Effector CD4-positive, alpha-beta T cell (primary cell): ENCODE measurements around the gene SERPINA5.
"Not testable (repeated sequence)": the region's sequence is repeated elsewhere in the genome, so short reads cannot be mapped to it uniquely, and the experiment has no call there.

Experiments used
- DNase-seq: peaks from one replicate; pipeline ENCODE4 v3.0.0-alpha.2; 2020

Gene SERPINA5

DNA sequence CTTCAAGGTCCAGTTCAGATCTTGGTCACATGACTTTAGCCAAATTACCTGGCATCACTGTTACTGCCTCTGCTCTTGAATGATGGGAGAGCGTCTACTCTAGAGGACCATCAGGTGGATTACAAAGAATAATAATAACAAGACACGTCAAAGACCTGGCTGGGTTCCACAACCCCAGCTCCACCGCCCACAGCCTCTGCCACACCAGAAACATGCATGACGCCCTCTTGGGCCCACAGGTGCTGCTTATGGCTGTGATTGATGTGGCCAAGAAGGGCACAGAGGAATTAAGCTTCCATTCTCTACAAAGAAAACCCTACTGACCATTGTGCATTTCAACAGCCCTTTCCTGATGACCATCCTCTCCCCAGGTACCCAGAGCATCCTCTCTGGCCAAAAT lies 49.2 kb downstream of the SERPINA5 start:
- no peak for DNase-seq

DNA sequence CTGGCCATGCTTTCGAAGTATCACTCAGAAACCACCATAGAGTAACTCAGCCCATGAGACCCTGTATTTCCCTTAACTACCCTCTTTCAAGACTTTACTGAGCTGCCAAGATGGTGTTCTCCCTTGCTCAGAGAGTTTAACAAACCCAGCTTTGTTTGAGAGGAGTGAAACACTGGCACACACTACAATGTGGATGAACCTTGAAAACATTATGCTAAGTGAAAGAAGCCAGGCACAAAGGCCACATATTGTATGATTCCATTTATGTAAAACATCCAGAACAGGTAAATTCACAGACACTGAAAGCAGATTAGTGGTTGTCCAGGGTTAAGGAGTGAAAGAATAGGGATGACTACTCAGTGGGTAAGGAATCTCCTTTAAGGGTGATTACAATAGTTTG lies 49.8 kb downstream of the SERPINA5 start:
- DNase-seq: no peak

DNA sequence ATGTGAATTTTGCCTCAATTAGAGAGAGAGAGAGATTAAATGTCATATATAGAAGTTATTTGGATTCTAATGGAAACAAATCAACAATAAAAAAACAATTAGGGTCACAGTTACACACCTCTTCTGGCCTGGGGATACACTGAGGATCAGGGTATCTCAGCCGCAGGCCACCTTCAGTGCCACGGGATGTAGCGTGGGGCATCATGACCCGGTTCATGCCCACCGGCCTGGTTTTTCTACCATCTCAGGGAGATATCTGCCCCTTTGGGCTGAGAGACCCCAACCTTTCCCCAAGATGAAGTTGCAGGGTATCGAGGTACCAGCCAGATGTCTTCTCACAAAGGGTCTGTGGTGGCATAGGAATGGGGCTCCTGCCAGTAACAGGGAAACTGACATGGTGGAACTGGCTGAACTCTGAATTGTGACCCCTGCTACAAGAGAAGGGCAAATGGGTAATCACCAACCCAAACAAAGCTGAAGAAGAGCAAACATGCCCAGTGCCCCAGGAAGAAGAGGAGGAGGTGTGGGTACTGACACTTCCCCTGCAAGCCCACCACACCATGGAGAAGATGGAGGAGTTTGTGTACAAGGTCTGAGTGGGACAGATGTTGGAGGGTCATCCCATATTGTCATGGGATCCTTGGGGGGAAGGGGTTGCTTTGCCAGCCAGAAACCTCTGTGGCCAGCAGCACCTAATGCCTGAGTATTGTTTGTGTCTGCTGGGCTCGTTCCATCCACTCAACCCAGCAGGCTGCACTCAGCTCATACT lies 50.5 kb downstream of the SERPINA5 start:
- no peak for DNase-seq

DNA sequence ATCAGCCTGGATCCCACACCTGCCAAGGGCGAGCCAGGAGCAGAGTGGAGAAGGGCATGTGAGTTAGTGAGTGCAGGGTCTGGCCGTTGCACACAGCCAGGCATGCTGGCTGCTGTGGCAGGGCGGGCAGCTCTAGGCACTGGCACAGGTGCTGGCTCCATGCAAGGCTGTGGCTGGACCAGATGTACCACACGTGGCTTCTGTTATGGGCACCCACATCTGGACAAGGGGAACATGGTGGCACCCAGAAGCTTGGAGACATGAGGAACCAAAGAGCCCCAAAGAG lies 51.0 kb downstream of the SERPINA5 start:
- DNase-seq: no peak

DNA sequence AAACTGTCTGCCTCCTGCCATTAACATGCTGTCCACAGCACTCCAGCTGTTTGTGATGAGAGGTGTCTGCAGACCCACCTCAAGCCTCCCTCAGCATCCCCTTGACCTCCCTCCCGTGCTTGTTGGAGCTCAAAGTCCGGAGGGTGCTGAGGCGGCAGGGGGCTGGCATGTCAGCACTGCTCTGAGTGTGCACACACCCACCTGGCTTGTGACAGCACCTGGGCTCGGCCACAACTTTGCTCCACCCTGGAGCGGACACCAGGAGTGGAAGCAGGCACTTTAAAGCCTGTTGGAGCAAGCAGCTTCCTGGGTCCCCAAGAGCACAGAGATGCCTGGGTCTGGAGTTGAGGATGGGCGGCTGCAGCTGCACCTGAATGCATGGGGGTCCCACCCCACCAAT lies 51.9 kb downstream of the SERPINA5 start:
- DNase-seq: no peak

DNA sequence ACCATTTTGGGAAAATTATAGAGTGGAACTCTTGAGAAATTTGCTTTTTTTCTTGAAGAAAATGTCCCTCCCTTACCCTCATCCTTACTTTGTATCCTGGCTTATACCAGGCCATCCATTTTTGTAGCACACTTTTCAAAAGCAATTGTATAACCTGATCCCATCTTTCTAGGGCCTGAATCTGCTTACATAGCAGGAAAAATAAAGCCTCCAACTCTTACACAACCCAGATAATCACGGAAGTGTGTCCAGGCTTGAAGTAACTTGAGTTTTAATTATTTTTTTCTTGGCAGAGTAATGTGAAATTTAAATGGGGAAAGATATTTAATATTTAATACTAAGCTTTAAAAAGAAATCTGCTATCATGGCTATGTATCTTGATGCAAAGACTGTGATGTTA lies 53.9 kb downstream of the SERPINA5 start:
- DNase-seq: no peak

DNA sequence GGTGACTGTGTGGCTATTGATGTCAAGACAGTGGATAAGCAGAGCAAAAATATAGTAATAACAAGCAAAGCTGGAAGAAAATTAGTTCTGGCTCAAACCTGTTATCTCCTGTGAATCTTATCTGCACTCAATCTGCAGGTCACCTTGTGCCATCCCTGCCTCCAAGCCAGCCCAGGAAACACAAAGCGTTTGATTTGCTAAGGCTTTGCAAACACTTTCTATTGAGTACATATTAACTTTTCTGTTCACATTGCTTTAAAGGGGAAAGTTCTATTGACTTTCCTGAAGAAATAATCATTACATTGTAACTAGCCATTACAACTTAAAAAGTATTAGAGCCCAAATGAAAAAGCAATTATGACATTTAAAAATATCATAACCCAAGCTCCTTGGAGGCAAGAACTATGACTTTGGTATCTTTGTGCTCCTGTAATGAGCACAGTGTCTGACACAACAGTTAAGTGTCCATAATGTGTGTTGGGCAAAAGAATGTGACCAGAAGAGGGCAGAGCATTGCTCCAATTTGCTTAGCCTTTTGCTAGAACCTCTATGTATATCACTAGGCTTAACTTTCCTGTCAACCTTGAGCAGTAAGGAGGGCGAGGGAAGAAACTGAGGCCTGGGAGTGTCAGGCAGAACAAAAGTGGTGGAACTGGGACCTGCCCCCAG lies 55.7 kb downstream of the SERPINA5 start:
- no peak for DNase-seq

DNA sequence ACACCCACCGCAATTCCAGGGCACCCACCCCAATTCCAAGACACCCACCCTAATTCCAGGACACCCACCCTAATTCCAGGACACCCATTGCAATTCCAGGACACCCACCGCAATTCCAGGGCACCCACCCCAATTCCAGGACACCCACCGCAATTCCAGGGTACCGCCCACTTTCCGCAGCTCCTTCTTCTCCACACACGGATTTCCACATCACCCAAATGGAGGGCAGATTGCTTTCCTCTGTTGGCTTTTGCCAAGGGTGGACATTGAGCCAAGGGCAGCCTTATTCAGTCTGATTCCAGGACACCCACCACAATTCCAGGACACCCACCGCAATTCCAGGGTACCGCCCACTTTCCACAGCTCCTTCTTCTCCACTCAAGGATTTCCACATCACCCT lies 56.6 kb downstream of the SERPINA5 start:
- DNase-seq: not testable (repeated sequence)

DNA sequence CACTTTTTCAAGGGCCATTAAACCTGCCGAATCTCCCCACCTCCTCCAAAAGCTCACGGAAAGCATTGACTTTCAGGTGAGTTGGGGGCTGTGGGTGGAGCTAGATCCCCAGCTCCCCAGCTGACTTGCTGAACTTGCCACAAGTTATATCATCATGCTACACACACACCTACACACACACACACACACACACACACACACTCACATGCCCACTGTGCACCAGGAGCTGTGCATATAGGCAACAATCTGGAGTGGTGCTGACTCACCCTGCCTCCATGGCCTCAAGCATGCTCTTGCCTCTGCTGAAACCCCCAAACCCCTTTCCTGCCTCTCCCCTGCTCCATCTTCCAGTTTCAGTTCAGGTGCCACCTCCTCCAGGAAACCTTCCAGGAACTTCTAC lies 57.1 kb downstream of the SERPINA5 start:
- no peak for DNase-seq

DNA sequence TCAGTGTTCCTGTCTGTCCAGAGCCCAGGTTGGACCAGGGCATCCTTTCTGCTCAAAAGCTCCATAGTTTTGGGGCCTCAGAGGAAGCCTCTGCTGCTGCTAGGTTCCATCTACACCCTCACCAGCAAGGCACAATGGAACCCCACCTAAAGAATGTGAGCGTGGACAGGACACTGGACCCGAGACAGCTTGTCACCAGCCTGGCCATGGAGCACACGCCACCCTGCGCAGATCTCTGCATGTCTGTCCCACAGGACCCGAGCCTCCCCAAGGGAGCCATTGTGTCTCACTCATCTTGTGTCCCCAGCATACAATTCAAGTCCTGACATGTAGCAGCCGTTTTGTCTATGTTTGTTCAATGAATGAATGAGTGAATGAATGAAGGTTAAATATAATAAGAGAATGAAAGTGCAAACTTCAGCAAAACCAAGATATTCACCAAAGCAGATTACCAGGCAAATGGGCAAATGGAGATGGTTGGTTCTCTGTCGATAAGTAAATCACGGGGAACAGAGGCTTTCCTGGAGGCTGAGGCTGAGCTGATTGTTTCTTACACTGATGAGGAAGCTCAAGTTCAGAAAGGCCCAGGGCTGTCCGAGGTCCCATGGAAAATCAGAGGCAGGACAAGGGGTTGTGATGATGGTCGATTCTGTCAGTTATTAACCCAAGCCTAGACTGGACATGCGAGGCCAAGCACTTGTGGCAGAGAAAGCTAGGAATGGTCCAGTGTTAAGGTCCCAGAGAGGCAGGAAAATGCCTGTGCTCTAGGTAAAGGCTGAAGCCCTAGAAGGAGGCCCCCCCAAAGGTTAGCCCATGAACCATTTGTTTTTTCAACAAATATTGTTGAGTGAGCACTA lies 58.0 kb downstream of the SERPINA5 start:
- no peak for DNase-seq

DNA sequence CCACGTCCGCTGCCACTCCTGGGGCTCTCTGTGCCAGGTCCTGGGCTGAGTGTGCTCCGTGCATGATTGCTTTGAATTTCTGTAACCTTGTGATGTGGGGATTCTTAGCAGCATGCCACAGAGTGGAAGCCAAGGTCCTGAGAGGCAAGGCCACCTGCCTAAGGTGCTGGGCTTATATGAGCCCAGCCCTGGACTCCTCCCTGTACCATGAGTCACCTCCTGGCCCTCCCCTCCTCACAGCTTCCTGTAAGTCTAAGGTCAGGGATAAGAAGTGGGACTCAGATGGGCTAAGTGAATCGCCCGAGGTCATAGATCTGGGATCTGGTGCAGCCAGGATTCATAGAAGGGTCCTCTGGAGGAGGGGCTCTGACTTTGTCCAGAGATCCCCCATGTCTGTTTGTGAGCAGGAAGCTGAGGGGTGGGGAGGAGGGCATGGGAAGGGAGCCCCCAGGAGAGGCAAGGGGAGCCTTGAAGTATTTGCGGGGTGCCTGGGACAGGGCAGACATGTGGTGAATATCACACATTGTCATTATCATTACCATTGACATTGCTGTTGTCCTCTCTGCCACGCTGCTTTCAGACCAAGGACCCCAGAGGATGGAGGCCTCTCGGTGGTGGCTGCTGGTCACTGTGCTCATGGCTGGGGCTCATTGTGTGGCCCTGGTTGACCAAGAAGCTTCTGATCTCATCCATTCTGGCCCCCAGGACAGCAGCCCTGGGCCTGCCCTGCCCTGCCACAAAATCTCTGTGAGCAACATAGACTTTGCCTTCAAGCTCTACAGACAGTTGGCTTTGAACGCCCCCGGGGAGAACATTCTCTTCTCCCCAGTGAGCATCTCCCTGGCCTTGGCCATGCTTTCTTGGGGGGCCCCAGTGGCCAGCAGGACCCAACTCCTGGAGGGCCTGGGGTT lies 59.8 kb downstream of the SERPINA5 start:
- no peak for DNase-seq

DNA sequence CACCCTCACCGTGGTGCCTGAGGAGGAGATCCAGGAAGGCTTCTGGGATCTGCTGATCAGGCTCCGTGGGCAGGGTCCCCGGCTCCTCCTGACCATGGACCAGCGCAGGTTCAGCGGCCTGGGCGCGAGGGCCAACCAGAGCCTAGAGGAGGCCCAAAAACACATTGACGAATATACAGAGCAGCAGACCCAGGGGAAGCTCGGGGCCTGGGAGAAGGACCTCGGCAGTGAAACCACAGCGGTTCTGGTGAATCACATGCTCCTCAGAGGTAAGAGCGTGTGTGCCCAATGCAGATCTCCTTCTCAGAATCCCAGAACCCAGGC lies 60.4 kb downstream of the SERPINA5 start:
- DNase-seq: no peak
